GM12878 (cell line): ENCODE data around the gene AP1S1. TPM values are rescaled to one million over a fixed set of nuclear protein-coding genes. Genes with fewer than 3 reads are reported as not detected.

Experiments used
- ATAC-seq: fragments of 200-7000 bp; cut with Tn5 transposase; 3 replicates; pipeline ENCODE4 v1.9.1; 2020; ENCODE audit warnings: mild to moderate bottlenecking, moderate library complexity
- BruUV-seq: library from RNA; stranded (reverse); fragments of 400-500 nt; replicated peaks from 2 replicates; lab custom pipeline; 2021; lab: Mats Ljungman, UMichigan
- CTCF ChIA-PET: fragments of 300-600 bp; sonication (Branson Sonifier 250); formaldehyde crosslinking; extraction: SDS; loops from one replicate; lab custom pipeline; 2021; ENCODE audit warnings: inconsistent platforms; lab: Yijun Ruan, JAX
- POLR2A ChIA-PET: fragments of 350-600 bp; formaldehyde crosslinking; extraction: SDS; loops from one replicate; lab custom pipeline; 2021; ENCODE audit warnings: inconsistent platforms; lab: Charles Lee
- RAD21 ChIA-PET: fragments of 300-600 bp; sonication (Branson Sonifier 250); formaldehyde crosslinking; loops from one replicate; lab custom pipeline; 2023; ENCODE audit warnings: antibody characterized with exemption; ENCODE audit not compliant: unreplicated experiment; lab: Charles Lee
- SMC1A ChIA-PET: fragments of 300-600 bp; sonication (Branson Sonifier 250); formaldehyde crosslinking; loops from one replicate; lab custom pipeline; 2023; ENCODE audit not compliant: unreplicated experiment, uncharacterized antibody; lab: Charles Lee
- DNase-seq: peaks from one replicate; pipeline ENCODE4 v3.0.0-alpha.2; 2011; ENCODE audit warnings: low read depth, low spot score
- FAIRE-seq: peaks from 3 replicates; lab custom pipeline; 2011; peaks lifted over from hg19 to GRCh38; lab: Jason Lieb, UNC
- H2AFZ ChIP-seq: 2 replicates; pipeline ENCODE4 v1.6.0; 2011; ENCODE audit warnings: low read depth, low read length, control low read depth; ENCODE audit not compliant: control insufficient read depth
- H3K27ac ChIP-seq: 2 replicates; pipeline ENCODE4 v1.5.1; 2011; ENCODE audit warnings: control low read depth; ENCODE audit not compliant: control insufficient read depth, insufficient read depth
- H3K27me3 ChIP-seq, 2 experiments: replicated peaks in 1 of 2; 2 replicates each; pipeline versions ENCODE4 v1.6.0 to v1.6.1; 2011; ENCODE audit warnings: low read length in 1 of 2; ENCODE audit not compliant: control insufficient read depth in 2 of 2, insufficient read depth in 2 of 2
- H3K36me3 ChIP-seq, 2 experiments: 2 replicates each; pipeline ENCODE4 v1.5.1; 2011; ENCODE audit warnings: low read length in 1 of 2; ENCODE audit not compliant: control insufficient read depth in 2 of 2, insufficient read depth in 2 of 2
- H3K4me1 ChIP-seq: 2 replicates; pipeline ENCODE4 v1.6.1; 2011; ENCODE audit warnings: mild to moderate bottlenecking, low read length, moderate library complexity, mixed read lengths; ENCODE audit not compliant: control insufficient read depth, insufficient read depth
- H3K4me2 ChIP-seq: 2 replicates; pipeline ENCODE4 v1.6.0; 2011; ENCODE audit warnings: control low read depth; ENCODE audit not compliant: control insufficient read depth, insufficient read depth
- H3K4me3 ChIP-seq: fragments of 200-600 bp; sonication (generic); 2 replicates; pipeline ENCODE4 v1.5.1; 2016
- H3K79me2 ChIP-seq: 2 replicates; pipeline ENCODE4 v1.6.0; 2011; ENCODE audit warnings: low read length; ENCODE audit not compliant: control insufficient read depth, insufficient read depth
- H3K9ac ChIP-seq: 2 replicates; pipeline ENCODE4 v1.8.0; 2011; ENCODE audit warnings: low read length, control low read depth, mixed read lengths; ENCODE audit not compliant: control insufficient read depth, insufficient read depth
- H3K9me3 ChIP-seq: replicated peaks from 3 replicates; pipeline ENCODE4 v1.5.1; 2011; ENCODE audit warnings: mild to moderate bottlenecking, low read length; ENCODE audit not compliant: control insufficient read depth, insufficient read depth
- H4K20me1 ChIP-seq: 2 replicates; pipeline ENCODE4 v1.6.0; 2011; ENCODE audit not compliant: control insufficient read depth, insufficient read depth
- CBX5 ChIP-seq: sonication (generic); IDR thresholded peaks from 2 replicates; pipeline ENCODE4 v1.6.1; 2016; ENCODE audit warnings: low read depth, moderate library complexity, mild to moderate bottlenecking, inconsistent platforms
- FOS ChIP-seq: IDR thresholded peaks from 3 replicates; pipeline ENCODE4 v1.6.1; 2011; ENCODE audit warnings: borderline replicate concordance; ENCODE audit not compliant: insufficient read length; ENCODE audit errors: extremely low read depth
- JUNB ChIP-seq: IDR thresholded peaks from 2 replicates; pipeline ENCODE4 v1.6.1; 2016; ENCODE audit warnings: antibody characterized with exemption, mild to moderate bottlenecking
- NFXL1 ChIP-seq: fragments of 450-650 bp; IDR thresholded peaks from 2 replicates; pipeline ENCODE4 v1.6.1; 2017; ENCODE audit warnings: antibody characterized with exemption, mild to moderate bottlenecking, borderline replicate concordance
- NR2C1 ChIP-seq: fragments of 450-650 bp; IDR thresholded peaks from 2 replicates; pipeline ENCODE4 v1.6.1; 2017; ENCODE audit warnings: antibody characterized with exemption, mild to moderate bottlenecking, moderate library complexity
- NRF1 ChIP-seq: conservative IDR thresholded peaks from 2 replicates; pipeline ENCODE4 v1.6.1; 2011; ENCODE audit warnings: mild to moderate bottlenecking, low read depth, low read length, improper control_type of control experiment
- POLR2AphosphoS2 ChIP-seq: IDR thresholded peaks from 2 replicates; pipeline ENCODE4 v1.6.1; 2011; ENCODE audit warnings: low read depth, mild to moderate bottlenecking, low read length, improper control_type of control experiment, moderate library complexity
- POU2F2 ChIP-seq: IDR thresholded peaks from 3 replicates; pipeline ENCODE4 v1.6.1; 2011; ENCODE audit warnings: low read depth, mild to moderate bottlenecking, low read length, borderline replicate concordance
- RAD21 ChIP-seq: IDR thresholded peaks from 2 replicates; pipeline ENCODE4 v1.6.1; 2011; ENCODE audit warnings: mild to moderate bottlenecking, low read depth, low read length, moderate library complexity; ENCODE audit not compliant: insufficient read depth
- RBBP5 ChIP-seq: fragments of 200-600 bp; sonication (generic); conservative IDR thresholded peaks from 2 replicates; pipeline ENCODE4 v1.6.1; 2016
- TCF7 ChIP-seq: IDR thresholded peaks from 2 replicates; pipeline ENCODE4 v1.6.1; 2014; ENCODE audit warnings: antibody characterized with exemption, borderline replicate concordance
- YBX1 ChIP-seq: fragments of 450-650 bp; IDR thresholded peaks from 2 replicates; pipeline ENCODE4 v1.6.1; 2016; ENCODE audit warnings: antibody characterized with exemption
- ZBED1 ChIP-seq: IDR thresholded peaks from 2 replicates; pipeline ENCODE4 v1.6.1; 2016; ENCODE audit warnings: borderline replicate concordance
- WGBS: methylation state at CpG from one replicate; pipeline ENCODE4 v1.1.6; 2016; ENCODE audit warnings: low lambda C conversion rate; ENCODE audit not compliant: insufficient replicate concordance, insufficient coverage; ENCODE audit errors: missing lambda C conversion rate; 5-methylcytosine and 5-hydroxymethylcytosine counted together
- in situ Hi-C: fragments of 300-500 bp; cut with MboI; formaldehyde crosslinking; loops from 9 replicates; pipeline ENCODE4 v1.14.3; 2018; ENCODE audit warnings: mixed read lengths
- intact Hi-C: fragments of 100-400 bp; cut with micrococcal nuclease; formaldehyde crosslinking; loops from one replicate; pipeline ENCODE4 v1.14.2; 2022; ENCODE audit not compliant: unreplicated experiment
- polyA plus RNA-seq, 11 experiments: library from polyadenylated mRNA; depleted of rRNA in 4 of 11; unstranded in 6 of 11; stranded (reverse) in 5 of 11; fragments of >200 nt; fragmentation: Nextera tagmentation in 4 of 11; fragmentation: Illumina TruSeq in 1 of 11; extraction: Ambion mirVana in 4 of 11; extraction: Trizol in 1 of 11; gene quantifications; 1 replicate in 1 of 11; 2 replicates in 10 of 11; pipeline versions ENCODE4 v1.2.1 to v1.2.3, GENCODE V29; 2011 to 2016; ENCODE audit warnings: inconsistent platforms in 2 of 11, missing spikeins in 2 of 11, low read depth in 1 of 11
- total RNA-seq, 4 experiments: library from RNA; depleted of rRNA in 3 of 4; stranded (reverse); fragments of >200 nt in 3 of 4; fragmentation: Illumina TruSeq in 1 of 4; extraction: Trizol in 1 of 4; gene quantifications; 2 replicates each; pipeline versions ENCODE4 v1.2.1 to v1.2.3, GENCODE V29; 2013 to 2021
- TF ChIP-seq, protein P1 (sequence below): IDR thresholded peaks from 2 replicates; pipeline ENCODE4 v1.6.1; 2011; ENCODE audit warnings: borderline replicate concordance, low read depth, mild to moderate bottlenecking, moderate library complexity, mixed read lengths, low read length; ENCODE audit not compliant: insufficient read depth; ENCODE audit errors: extremely low read length

AP1S1 gene
- total and polyA plus RNA-seq, 10 of the 15 experiments (the other 5 are each of a cell fraction or from before 2014, with no cell fraction given): 2.5 to 121 (median 54.9) TPM

GRCh38 chr7:101175664-101176063, 21.4 kb downstream of the AP1S1 start:
- H3K79me2 ChIP-seq: no peaks in the 10 kb centered on the region
- FAIRE-seq: no peak

DNA sequence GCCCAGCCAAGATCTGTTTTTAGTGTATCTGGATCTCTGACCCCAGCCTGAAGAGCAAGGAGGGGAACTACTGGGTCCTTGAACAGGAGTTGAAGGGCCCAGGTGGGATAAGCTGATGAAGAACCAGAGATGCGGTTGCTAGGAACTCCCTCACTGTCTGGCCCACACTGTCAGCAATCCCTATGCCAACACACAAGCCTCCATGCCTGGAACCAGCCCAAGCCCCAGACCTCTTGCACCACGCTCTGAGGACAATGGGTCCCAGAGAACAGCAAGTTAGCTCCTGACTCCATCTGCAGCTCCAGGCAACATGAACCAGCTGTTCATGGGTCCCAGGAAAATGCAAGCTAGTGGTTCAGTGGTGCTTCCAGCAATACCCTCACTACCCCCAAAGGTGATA, 23.4 kb downstream of the AP1S1 start:
- TF ChIP-seq JUNB (no peak), POU2F2 (no peak), TCF7 (no peak), RAD21 (no peak), ZBED1 (no peak), RBBP5 (no peak), NRF1 (no peak)
- TF ChIP-seq, protein P1, sequence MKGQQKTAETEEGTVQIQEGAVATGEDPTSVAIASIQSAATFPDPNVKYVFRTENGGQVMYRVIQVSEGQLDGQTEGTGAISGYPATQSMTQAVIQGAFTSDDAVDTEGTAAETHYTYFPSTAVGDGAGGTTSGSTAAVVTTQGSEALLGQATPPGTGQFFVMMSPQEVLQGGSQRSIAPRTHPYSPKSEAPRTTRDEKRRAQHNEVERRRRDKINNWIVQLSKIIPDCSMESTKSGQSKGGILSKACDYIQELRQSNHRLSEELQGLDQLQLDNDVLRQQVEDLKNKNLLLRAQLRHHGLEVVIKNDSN: no peak
- TF ChIP-seq, all 136 proteins: peak for 0
- SMC1A ChIA-PET: no interaction called here

More at GRCh38 chr7:101175664-101176063, 21.4 kb downstream of the AP1S1 start:
- ATAC-seq (no peak), DNase-seq (no peak)
- RAD21 ChIA-PET: interaction anchor here (2.4 kb wide), 1 partner anchor 32 kb away, joined by 15 read pairs; no protein-coding TSS in a partner anchor
- H3K36me3 ChIP-seq: no peaks in the 10 kb centered on the region
- H3K27me3 ChIP-seq: peaks cover 23 to 27% of the 10 kb centered on the region in 2 experiments
- no peak for TF ChIP-seq FOS
- no peak for TF ChIP-seq YBX1
- TF ChIP-seq POLR2AphosphoS2: no peak
- TF ChIP-seq CBX5: no peak
- TF ChIP-seq NR2C1: no peak
- TF ChIP-seq NFXL1: no peak
- SMC1A ChIA-PET: no interaction called here
- no peak overlapping the region for H3K9ac ChIP-seq
- in situ Hi-C loops (no loop called here), intact Hi-C loops (no loop called here)
- no peak overlapping the region for H3K4me3 ChIP-seq
- H3K4me2 ChIP-seq: no peak overlapping the region
- no TSS peak for BruUV-seq
- no peaks in the 10 kb centered on the region for H3K4me1 ChIP-seq
- CTCF ChIA-PET: interaction anchor here (0.6 to 2.5 kb wide), 3 partner anchors 20 to 81 kb away, joined by 3 to 10 read pairs (median 4); no protein-coding TSS in a partner anchor
- WGBS: 42% methylated on average over 2 of the region's 3 CpGs
- no peaks in the 10 kb centered on the region; the same call in 2 of the 3 replicates for H3K9me3 ChIP-seq
- no peak overlapping the region for H2AFZ ChIP-seq
- POLR2A ChIA-PET: no interaction called here
- H3K27ac ChIP-seq: no peak overlapping the region
- no peaks in the 10 kb centered on the region for H4K20me1 ChIP-seq

More for the DNA sequence above, 23.4 kb downstream of the AP1S1 start:
- CTCF ChIA-PET: interaction anchor here (2.5 kb wide), 1 partner anchor 33 kb away, joined by 10 read pairs; no protein-coding TSS in a partner anchor
- RAD21 ChIA-PET: no interaction called here
- DNase-seq: no peak
- Histone ChIP-seq H4K20me1 (no peaks in the 10 kb centered on the region), H3K79me2 (no peaks in the 10 kb centered on the region), H3K36me3 (no peaks in the 10 kb centered on the region), H3K4me2 (no peak overlapping the region), H3K27me3 (peaks cover 13 to 17% of the 10 kb centered on the region in 2 experiments), H3K4me1 (no peaks in the 10 kb centered on the region), H3K4me3 (no peak overlapping the region), H3K9me3 (no peaks in the 10 kb centered on the region; the same call in 2 of the 3 replicates), H3K27ac (no peak overlapping the region), H3K9ac (no peak overlapping the region), H2AFZ (no peak overlapping the region)
- POLR2A ChIA-PET: interaction anchor here (0.6 kb wide), 1 partner anchor 9 kb away, joined by 3 read pairs; no protein-coding TSS in a partner anchor
- WGBS: 44% methylated on average over 2 of the region's 2 CpGs
- no peak for ATAC-seq
- intact Hi-C loops: no loop called here
- no TSS peak for BruUV-seq
- FAIRE-seq: no peak
- in situ Hi-C loops: no loop called here
